H54 (cell line): ENCODE results near the gene MMP8.

Source experiments
- DNase-seq: peaks from one replicate; pipeline ENCODE4 v3.0.0; 2011; ENCODE audit warnings: low spot score, mixed read lengths; ENCODE audit not compliant: insufficient read length
- FAIRE-seq: peaks from 3 replicates; lab custom pipeline; 2011; peaks lifted over from hg19 to GRCh38; lab: Jason Lieb, UNC
- POLR2A ChIP-seq: IDR thresholded peaks from 2 replicates; pipeline ENCODE4 v1.6.1; 2011; ENCODE audit warnings: low read depth, mild to moderate bottlenecking, low read length

Gene MMP8

DNA sequence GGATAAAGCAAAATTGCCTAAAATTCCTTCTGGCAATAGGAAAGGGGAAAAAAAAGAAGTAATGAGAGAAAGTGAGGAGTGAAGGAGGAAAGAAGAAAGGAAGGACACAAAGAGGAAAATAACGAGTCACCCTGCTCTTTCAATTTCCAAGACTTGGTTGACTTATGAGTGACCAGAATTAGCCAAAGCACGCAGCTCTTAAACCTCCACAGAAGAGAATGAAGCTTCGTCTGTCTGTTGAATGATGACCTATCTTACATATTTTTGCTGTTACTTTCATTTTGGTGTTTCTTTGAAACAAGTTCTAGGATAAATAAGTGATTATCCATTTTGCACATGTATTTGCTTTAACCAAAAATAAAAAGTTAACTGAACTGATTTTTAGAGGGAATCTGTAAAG lies 19.9 kb downstream of the MMP8 start:
- DNase-seq (no peak), FAIRE-seq (no peak)
- TF ChIP-seq POLR2A, result no peak

DNA sequence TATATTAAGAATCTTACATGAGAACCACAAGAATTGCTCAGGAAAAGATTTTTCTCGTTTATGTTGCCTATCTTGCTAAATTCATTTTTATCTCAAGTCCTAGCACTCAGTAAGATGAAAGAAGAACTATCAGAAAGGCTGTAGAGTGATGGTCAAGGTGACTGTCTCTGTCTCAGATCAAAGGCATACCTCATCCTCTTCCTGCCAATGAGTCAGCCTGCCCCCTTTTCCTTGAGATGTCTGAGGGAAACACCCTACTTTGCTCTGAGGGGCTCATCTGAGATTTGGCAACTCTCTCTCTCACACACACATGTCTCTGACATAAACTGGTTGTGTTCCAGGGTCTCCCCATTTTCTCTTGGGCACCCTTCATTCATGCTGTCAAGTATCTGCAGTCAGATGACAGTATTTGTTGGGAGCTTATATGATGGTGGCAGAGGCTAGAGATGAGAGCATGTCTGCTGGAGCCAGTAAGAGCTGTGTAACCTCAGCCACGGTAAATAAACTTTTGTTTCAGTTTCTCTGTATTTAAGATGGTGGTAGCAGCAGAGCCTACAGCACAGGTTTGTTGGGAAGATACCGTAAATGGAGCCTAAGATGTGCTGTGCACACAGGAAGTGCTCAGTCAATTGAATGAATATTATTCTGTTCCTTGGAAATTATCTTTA lies 20.8 kb downstream of the MMP8 start:
- FAIRE-seq (no peak), DNase-seq (no peak)
- no peak for TF ChIP-seq POLR2A

DNA sequence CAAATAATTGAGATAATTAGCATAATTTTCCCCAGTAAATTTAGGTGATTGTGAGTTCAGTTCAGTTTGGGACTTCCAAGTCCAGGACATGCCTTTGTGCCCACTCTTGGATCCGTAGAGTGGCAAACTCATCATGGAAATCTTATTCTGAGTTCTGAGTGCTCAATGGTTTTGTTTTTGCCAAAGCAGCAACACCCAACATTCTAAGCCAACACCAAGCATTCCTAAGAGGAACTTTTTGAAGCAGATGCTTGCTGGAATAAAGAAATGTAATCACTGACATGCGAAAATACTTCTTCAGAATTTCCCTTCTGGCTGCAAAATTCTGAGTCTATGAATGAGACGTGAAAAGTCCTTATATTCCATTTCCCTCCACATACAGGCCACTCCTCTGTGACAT lies 29.6 kb downstream of the MMP8 start:
- no peak for DNase-seq
- no peak for TF ChIP-seq POLR2A
- no peak for FAIRE-seq

DNA sequence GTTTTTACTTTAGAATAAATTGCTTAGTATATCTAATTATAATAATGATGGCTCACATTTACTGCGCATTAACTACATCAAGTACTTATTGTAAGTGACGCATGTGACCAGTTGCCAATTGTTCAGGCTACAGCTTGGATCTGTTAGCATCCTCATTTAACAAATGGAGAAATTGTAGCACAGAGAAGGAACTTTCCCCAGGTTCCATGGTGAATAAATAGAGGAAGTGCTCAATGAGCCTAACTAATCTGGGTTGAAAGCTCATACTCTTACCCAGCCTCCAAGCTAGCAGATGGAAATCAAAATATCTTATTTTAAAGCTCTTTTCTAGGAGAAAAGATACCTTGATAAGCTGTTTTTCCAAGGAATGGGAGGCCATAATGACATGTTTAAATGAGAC lies 39.0 kb downstream of the MMP8 start:
- FAIRE-seq (no peak), DNase-seq (no peak)

DNA sequence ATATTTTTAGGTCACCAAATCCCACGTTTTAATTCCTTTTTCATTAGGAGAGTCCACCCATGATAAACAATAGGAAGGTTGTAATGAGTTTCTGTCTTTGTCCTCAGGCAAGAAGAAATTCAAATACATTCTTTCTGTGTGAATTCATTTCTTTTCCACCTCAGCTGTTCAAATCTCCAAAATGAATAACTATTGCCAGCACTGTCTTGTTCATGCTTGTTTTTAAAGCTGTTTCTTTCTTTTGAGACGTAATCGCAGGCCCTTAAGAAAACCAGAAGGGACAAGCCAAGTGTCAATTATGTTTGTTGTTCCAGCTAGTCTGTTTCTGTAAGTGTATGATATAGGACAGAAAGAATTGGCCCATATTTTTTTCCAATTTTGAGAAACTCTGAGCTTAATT lies 39.4 kb downstream of the MMP8 start:
- TF ChIP-seq POLR2A, result no peak
- DNase-seq, result no peak
- FAIRE-seq, result no peak

More for the DNA sequence above, 39.0 kb downstream of the MMP8 start:
- no peak for TF ChIP-seq POLR2A

DNA sequence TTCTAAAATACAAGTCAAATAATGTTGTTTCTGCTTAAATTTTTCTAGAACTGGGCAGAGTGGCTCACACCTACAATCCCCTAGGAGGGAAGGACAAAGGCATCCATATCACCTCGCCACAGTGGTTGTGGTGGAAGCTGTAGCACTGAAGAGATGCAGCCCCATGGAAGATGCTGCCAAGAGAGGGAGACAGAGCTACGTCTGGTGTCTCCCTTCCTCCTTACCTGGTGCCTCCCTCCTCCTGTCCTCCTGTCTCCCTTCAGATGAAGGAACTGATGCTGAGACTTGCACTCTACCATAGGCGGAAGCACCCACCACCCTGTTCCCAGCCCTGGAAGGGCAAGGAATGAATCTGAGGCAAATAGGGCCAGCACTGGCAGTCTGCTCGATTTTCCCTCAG lies 41.5 kb downstream of the MMP8 start:
- DNase-seq (no peak), FAIRE-seq (no peak)
- no peak for TF ChIP-seq POLR2A

DNA sequence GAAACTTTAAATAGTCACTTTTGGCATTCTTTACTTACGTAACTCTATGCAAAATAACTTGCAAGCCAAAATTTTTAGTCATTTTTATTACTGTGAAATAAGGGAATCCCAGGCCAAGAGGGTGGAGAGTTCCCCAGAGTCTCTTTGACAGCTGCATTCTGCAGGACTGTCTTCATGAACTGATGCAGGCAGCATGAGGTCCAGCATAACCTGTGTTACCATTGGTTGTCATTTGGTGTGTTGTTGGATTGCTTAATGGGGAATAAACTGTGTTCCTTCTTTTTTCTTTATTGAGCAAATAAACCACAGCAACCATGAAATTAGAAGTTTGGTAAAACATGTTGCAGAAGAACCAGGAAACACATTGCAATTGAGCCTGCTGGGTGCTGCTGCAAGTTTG lies 43.8 kb downstream of the MMP8 start:
- no peak for TF ChIP-seq POLR2A
- no peak for FAIRE-seq
- no peak for DNase-seq

DNA sequence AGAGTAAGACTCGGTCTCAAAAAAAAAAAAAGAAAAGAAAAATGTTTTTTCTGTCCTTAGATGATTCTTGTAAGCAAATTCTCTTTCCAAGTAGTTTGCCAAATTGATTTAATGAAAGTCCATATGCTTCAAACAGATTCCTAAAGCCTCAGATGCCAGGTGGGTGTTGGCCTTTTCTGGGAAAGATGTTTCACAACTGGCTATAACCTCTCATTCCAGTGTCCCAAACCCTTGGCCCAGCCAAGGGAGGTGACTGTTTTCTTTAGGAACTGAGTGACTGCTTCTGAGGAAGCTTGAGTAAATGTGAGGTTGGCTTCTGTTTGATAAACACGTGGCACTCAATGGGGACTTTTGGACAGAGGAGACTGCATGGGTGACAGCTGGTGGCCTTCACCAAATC lies 46.7 kb downstream of the MMP8 start:
- no peak for TF ChIP-seq POLR2A
- no peak for FAIRE-seq
- no peak for DNase-seq

DNA sequence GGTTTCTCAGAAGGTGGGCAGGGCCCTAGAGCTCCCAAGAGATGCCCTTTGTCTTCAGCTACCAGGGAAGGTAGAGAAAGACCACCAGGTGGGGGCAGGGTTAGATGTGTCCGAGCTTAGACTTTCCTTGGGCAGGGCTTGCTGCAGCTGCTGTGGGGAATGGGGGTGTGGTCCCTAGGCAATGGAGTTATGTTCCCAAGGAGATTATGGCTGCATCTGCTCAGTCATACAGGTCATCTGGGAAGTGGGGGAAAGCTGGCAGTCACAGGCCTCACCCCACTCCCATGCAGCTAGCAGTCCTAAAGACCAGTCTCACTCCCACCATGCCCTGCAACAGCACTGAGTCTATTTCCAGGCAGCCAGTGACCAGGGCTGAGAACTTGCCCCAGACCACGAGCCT lies 48.7 kb downstream of the MMP8 start:
- TF ChIP-seq POLR2A, result no peak
- DNase-seq (no peak), FAIRE-seq (no peak)

DNA sequence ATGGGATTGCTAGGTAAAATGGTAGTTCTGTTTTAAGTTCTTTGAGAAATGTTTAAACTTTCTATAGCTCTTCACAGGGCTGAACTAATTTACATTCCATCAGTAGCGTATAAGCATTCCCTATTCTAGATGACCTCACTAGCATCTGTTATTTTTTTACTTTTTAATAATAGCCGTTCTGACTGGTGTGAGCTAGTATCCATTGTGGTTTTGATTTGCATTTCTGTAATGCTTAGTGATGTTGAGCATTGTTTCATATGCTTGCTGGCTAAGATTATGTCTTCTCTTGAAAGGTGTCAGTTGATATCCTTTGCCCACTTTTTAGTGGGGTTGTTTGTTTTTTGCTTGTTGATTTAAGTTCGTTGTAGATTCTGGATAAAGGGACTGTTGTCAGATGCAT lies 55.1 kb downstream of the MMP8 start:
- FAIRE-seq (no peak), DNase-seq (no peak)
- TF ChIP-seq POLR2A, result no peak

DNA sequence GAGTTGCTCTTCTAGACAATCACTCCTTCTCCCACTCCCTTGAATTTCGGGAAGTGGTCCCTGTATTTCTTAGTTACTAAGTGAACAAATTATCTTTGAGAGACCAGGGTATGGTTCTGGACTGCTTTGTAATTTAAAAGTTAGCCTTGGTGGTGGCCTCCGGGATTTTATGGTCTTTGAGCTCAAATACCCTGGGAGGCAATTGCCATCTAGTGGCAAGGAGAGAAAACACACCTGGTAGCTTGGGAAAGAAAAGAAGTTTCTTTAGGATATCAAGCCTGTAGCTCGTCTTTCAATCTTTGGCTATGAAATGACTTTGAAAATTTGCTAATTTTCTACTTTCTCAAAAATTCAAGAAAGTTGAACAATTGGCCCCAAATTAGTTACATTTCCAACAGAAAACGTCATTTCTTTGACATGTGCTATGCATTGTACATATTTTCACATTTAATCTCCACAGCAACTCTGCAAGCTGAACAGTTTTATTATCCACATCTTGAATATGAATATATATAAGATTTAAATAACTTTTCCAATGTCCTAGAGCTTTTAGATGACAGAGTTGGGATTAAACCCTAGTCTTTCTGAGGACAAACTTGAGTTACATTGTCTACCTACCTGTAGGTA lies 58.3 kb downstream of the MMP8 start:
- no peak for TF ChIP-seq POLR2A
- DNase-seq (no peak), FAIRE-seq (no peak)

DNA sequence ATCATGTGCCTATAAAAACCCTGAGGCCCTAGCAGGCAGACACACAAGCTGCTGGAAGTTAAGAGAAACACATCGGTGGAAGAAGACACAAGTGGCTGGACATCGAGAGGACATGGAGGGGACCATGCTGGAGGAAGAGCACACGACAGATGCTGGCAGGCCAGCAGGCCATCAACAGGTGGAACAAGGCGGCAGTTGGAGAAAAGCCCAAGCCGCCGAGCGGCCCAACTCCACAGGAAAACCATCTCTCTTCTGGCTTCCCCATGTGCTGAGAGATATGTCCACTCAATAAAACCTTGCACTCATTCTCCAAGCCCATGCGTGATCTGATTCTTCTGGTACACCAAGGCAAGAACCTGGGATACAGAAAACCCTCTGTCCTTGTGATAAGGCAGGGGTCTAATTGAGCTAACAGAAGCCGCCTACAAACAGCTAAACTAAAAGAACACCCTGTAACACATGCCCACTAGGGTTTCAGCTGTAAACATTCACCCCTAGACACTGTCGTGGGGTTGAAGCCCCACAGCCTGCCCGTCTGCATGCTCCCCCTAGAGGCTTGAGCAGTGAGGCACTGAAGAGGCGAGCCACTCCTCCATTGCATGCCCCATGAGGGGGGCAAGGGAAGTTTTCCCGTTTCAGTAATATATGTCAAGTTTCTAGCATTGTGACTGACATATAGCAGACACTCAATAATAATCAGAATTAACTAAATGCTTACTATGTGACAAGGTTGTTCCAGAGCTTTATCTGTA lies 60.6 kb downstream of the MMP8 start:
- TF ChIP-seq POLR2A, result no peak
- DNase-seq (no peak), FAIRE-seq (no peak)

DNA sequence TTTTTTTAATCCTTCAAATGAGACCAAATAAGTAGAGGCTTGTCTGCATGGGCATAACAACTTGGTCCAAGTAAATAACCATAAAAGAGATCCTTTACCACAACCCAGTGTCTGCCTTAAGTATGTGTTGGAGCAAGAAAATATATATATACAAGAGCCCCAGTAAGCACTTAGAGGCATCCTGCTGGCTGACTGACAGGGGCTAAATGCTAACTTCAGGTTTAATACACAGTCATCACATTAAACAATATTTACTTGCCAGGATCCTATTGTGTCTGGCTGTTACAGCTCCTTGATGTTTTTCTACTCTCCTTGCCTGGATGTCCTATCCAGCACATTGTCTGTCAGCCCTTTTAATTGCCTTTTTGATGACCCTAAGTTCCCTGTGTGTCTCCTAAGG lies 62.1 kb downstream of the MMP8 start:
- FAIRE-seq, result no peak
- no peak for TF ChIP-seq POLR2A

More for the DNA sequence above, 62.1 kb downstream of the MMP8 start:
- DNase-seq, result no peak
